ENCODE measurements around the gene ZNHIT2.

GRCh38 chr11:65102142-65103095, 15.1 kb downstream of the ZNHIT2 start:
- TF ChIP-seq CTCF (IDR thresholded peaks at IDR 0.05) (no peak), POLR2A (IDR thresholded peaks at IDR 0.05) (no peak)

All from heart left ventricle (tissue), 13 donors.